Measurements from ENCODE around the gene MEG3. TPM values are rescaled to one million over a fixed set of nuclear protein-coding genes. Genes with fewer than 3 reads are reported as not detected.

The MEG3 gene
- total RNA-seq, 5 donors from 2014 or later (not counting 1 experiment from before 2014, with no cell fraction given) = 2.3 to 3.4 (median 2.4) TPM; not detected in 2

DNA sequence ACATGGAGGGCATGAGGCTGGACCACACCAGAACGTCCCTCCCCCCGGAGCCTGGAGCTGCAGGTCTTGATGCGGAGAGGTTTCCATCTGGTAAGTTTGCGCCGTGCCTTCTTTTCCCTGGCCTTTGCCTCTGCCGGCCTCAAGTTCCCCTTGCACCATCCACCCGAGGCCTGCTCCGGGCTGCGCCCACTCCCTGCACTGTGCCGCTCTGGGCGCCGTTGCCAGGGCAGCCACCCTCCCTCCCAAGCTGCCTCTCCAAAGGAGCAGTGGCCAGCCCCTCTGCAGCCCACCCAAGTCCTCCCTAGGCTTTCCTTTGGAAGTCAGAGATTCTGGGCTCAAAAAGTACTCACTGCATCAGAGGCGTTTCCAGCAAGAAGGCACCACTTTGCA lies 46.2 kb upstream of the MEG3 start:
- no peaks in the 10 kb centered on the region for H3K4me1 Mint-ChIP-seq
- 88% methylated on average over 10 of the region's 13 CpGs for WGBS (ENCODE audit: insufficient coverage)

DNA sequence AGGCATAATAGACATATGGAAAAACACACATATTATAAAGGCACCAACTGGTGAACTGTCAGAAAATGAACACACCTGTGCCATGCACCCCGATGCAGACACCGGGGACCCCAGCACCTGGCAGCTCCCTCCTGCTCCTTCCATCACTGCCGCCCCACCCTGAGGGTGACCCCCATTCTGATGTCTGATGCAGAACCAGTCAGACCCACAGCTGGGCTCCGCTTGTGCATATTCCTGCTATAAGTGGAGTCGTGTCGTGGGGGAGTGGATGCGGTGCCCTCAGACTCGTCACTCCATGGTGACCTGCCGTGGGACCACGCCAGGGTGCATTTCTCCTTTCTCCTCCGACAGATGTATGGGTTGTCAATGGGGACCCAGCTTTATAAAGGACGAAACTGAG lies 45.7 kb upstream of the MEG3 start:
- no peaks in the 10 kb centered on the region for H3K4me1 ChIP-seq (ENCODE audit: control insufficient read depth in 1 of 2, extremely low read depth in 1 of 2, insufficient read depth in 2 of 2, low read length in 2 of 2)
- Mint-ChIP-seq H3K27me3 (peaks cover 4 to 5% of the 10 kb centered on the region in 2 donors), H3K36me3 (no peaks in the 10 kb centered on the region), H3K4me1 (no peaks in the 10 kb centered on the region), H3K9me3 (no peaks in the 10 kb centered on the region), H3K27ac (no peak overlapping the region), H3K4me3 (no peak overlapping the region)
- no peak overlapping the region for H3K4me3 ChIP-seq (ENCODE audit: control insufficient read depth in 1 of 2, extremely low read depth in 1 of 2, low read length in 1 of 2)
- no peak for ATAC-seq (replicated peaks in 1 of 4)
- H3K27me3 ChIP-seq (replicated peaks in 1 of 2; ENCODE audit: control insufficient read depth in 2 of 2, extremely low read depth in 1 of 2, insufficient read depth in 2 of 2, low read length in 1 of 2) = peaks cover 0 to 33% of the 10 kb centered on the region in 2 experiments
- no peak for DNase-seq
- 79% methylated on average over 5 of the region's 12 CpGs for WGBS (ENCODE audit: insufficient coverage)
- ChIA-PET POLR2A (no interaction called here), CTCF (no interaction called here)
- H3K27ac ChIP-seq (ENCODE audit: low read length) = no peak overlapping the region
- H3K9me3 ChIP-seq = no peaks in the 10 kb centered on the region
- H3K36me3 ChIP-seq (ENCODE audit: control insufficient read depth in 2 of 2, extremely low read depth in 1 of 2, insufficient read depth in 1 of 2, low read length in 1 of 2) = no peaks in the 10 kb centered on the region

More for the DNA sequence above, 46.2 kb upstream of the MEG3 start:
- peaks cover 3% of the 10 kb centered on the region in 2 donors for H3K27me3 Mint-ChIP-seq
- no peak overlapping the region for H3K27ac Mint-ChIP-seq
- no peaks in the 10 kb centered on the region for H3K9me3 Mint-ChIP-seq
- Histone ChIP-seq H3K36me3 (ENCODE audit: control insufficient read depth in 2 of 2, extremely low read depth in 1 of 2, insufficient read depth in 1 of 2, low read length in 1 of 2) (no peaks in the 10 kb centered on the region), H3K9me3 (no peaks in the 10 kb centered on the region), H3K27me3 (replicated peaks in 1 of 2; ENCODE audit: control insufficient read depth in 2 of 2, extremely low read depth in 1 of 2, insufficient read depth in 2 of 2, low read length in 1 of 2) (peaks cover 0 to 33% of the 10 kb centered on the region in 2 experiments), H3K4me1 (ENCODE audit: control insufficient read depth in 1 of 2, extremely low read depth in 1 of 2, insufficient read depth in 2 of 2, low read length in 2 of 2) (no peaks in the 10 kb centered on the region), H3K4me3 (ENCODE audit: control insufficient read depth in 1 of 2, extremely low read depth in 1 of 2, low read length in 1 of 2) (no peak overlapping the region), H3K27ac (ENCODE audit: low read length) (no peak overlapping the region)
- peak in 1 of 35 experiments; percentile 22 for DNase-seq
- ChIA-PET CTCF (no interaction called here), POLR2A (no interaction called here)
- no peaks in the 10 kb centered on the region for H3K36me3 Mint-ChIP-seq
- no peak for ATAC-seq (replicated peaks in 1 of 4)
- no peak overlapping the region for H3K4me3 Mint-ChIP-seq

DNA sequence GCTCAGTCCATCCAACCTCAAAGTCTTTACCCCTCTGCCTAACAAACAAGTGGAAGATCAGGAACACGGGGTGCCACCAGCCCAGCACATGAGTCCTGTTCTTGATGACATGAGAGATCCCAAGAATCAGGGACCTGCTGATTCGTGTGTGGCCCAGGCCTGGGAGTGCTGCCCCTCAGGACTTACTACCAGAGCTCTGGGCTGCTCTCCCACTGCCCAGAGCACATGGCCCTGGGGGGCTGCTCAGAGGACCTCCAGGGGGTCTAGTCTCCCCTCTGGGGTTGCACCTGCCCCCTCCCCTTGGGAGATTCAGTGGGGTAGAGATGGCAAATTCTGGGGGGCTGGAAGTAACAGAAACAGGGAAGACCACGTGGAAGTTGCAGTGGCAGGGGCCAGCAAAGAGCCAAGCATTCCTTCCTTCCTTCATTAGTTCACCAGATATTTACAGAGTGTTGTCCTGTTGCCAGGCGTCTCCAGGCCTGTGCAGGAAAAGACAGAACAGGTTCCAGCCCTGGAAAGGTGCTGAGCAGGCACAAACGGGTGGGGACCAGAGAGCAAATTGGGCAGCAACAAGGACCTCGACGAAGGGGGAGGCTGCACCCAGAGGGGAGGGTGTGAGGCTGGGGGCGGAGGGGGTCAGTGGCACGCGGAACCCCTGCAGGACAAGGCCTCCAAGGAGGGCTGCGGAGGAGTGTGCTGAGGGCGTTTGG lies 45.1 kb upstream of the MEG3 start:
- H3K27me3 Mint-ChIP-seq = peaks cover 5 to 8% of the 10 kb centered on the region in 2 donors
- 88% methylated on average over 6 of the region's 12 CpGs for WGBS (ENCODE audit: insufficient coverage)
- H3K36me3 Mint-ChIP-seq = no peaks in the 10 kb centered on the region
- Histone ChIP-seq H3K4me3 (ENCODE audit: control insufficient read depth in 1 of 2, extremely low read depth in 1 of 2, low read length in 1 of 2) (no peak overlapping the region), H3K27ac (ENCODE audit: low read length) (no peak overlapping the region), H3K4me1 (ENCODE audit: control insufficient read depth in 1 of 2, extremely low read depth in 1 of 2, insufficient read depth in 2 of 2, low read length in 2 of 2) (no peaks in the 10 kb centered on the region), H3K36me3 (ENCODE audit: control insufficient read depth in 2 of 2, extremely low read depth in 1 of 2, insufficient read depth in 1 of 2, low read length in 1 of 2) (no peaks in the 10 kb centered on the region), H3K9me3 (no peaks in the 10 kb centered on the region), H3K27me3 (replicated peaks in 1 of 2; ENCODE audit: control insufficient read depth in 2 of 2, extremely low read depth in 1 of 2, insufficient read depth in 2 of 2, low read length in 1 of 2) (peaks cover 0 to 33% of the 10 kb centered on the region in 2 experiments)
- POLR2A ChIA-PET = no interaction called here
- no peak overlapping the region for H3K4me3 Mint-ChIP-seq
- CTCF ChIA-PET = no interaction called here
- no peak overlapping the region for H3K27ac Mint-ChIP-seq
- no peaks in the 10 kb centered on the region for H3K9me3 Mint-ChIP-seq
- H3K4me1 Mint-ChIP-seq = no peaks in the 10 kb centered on the region
- DNase-seq (peak in 1 of 35 experiments; percentile 5), ATAC-seq (replicated peaks in 1 of 4) (no peak)

DNA sequence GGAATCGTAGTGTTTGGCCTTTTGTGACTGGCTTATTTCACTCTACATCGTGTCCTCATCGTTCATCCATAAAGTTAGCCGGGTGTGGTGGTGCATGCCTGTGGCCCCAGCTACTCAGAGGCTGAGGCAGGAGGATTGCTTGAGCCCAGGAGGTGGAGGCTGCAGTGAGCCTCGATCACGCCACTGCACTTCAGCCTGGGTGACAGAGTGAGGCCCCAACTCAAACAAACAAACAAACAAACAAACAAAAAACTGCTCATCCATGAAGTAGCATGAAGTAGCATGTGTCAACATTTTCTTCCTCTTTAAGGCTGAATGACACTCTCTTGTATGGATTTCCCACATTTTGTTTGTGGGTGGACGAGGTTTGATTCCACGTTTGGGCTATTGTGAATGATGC lies 44.0 kb upstream of the MEG3 start:
- no peaks in the 10 kb centered on the region for H3K36me3 Mint-ChIP-seq
- Histone ChIP-seq H3K4me3 (ENCODE audit: control insufficient read depth in 1 of 2, extremely low read depth in 1 of 2, low read length in 1 of 2) (no peak overlapping the region), H3K9me3 (no peaks in the 10 kb centered on the region), H3K36me3 (ENCODE audit: control insufficient read depth in 2 of 2, extremely low read depth in 1 of 2, insufficient read depth in 1 of 2, low read length in 1 of 2) (no peaks in the 10 kb centered on the region), H3K4me1 (ENCODE audit: control insufficient read depth in 1 of 2, extremely low read depth in 1 of 2, insufficient read depth in 2 of 2, low read length in 2 of 2) (no peaks in the 10 kb centered on the region), H3K27me3 (replicated peaks in 1 of 2; ENCODE audit: control insufficient read depth in 2 of 2, extremely low read depth in 1 of 2, insufficient read depth in 2 of 2, low read length in 1 of 2) (peaks cover 0 to 28% of the 10 kb centered on the region in 2 experiments), H3K27ac (ENCODE audit: low read length) (no peak overlapping the region)
- no peak overlapping the region for H3K4me3 Mint-ChIP-seq
- no peak overlapping the region for H3K27ac Mint-ChIP-seq
- no peaks in the 10 kb centered on the region for H3K9me3 Mint-ChIP-seq
- ChIA-PET CTCF (no interaction called here), POLR2A (no interaction called here)
- peaks cover 4 to 8% of the 10 kb centered on the region in 2 donors for H3K27me3 Mint-ChIP-seq
- ATAC-seq (replicated peaks in 1 of 4) = no peak
- H3K4me1 Mint-ChIP-seq = no peaks in the 10 kb centered on the region
- 78% methylated on average over 6 of the region's 8 CpGs for WGBS (ENCODE audit: insufficient coverage)
- no peak for DNase-seq

DNA sequence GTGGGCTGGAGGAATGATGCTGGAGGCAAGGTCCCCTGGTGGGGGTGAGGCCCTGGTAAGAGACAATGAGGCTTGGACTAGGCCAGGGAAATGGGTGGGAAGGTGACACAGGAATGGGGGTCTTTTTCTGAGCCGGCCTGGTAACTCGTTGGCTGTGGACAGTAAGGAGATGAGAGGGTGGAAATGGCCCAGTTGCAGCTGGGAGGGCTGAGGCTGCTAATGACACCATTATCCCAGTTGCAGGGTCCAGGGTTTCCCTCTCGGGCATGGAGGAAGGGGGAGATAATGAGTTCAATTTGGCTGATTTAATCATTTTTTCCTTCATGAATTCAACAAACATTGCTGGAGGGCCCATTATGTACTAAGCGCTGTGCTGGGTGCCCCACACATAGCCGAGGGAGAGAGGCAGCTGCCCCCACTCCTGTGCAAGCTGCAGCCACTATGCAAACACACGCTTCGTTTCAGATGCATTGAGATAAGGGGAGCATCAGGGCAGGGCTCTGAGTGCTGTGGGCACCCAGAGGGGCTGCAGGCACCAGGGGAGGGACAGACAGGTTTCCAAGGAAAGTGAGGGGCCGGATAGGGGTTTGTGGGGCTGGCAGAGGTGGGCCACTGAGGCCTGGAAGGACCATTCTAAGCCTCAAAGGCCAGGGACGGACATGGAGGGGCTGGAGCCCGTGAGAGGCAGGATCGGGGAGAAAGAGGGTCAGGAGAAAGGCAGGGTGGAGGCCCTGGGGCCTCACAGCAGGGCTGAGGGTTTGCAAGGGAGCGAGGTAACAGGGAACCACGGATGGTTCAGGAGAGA lies 43.2 kb upstream of the MEG3 start:
- H3K4me3 ChIP-seq (ENCODE audit: control insufficient read depth in 1 of 2, extremely low read depth in 1 of 2, low read length in 1 of 2) = no peak overlapping the region
- Mint-ChIP-seq H3K4me3 (no peak overlapping the region), H3K27me3 (peaks cover 4 to 8% of the 10 kb centered on the region in 2 donors), H3K27ac (no peak overlapping the region), H3K9me3 (no peaks in the 10 kb centered on the region), H3K4me1 (no peaks in the 10 kb centered on the region), H3K36me3 (no peaks in the 10 kb centered on the region)
- H3K27ac ChIP-seq (ENCODE audit: low read length) = no peak overlapping the region
- H3K27me3 ChIP-seq (replicated peaks in 1 of 2; ENCODE audit: control insufficient read depth in 2 of 2, extremely low read depth in 1 of 2, insufficient read depth in 2 of 2, low read length in 1 of 2) = peaks cover 0 to 28% of the 10 kb centered on the region in 2 experiments
- 72% methylated on average over 12 of the region's 13 CpGs for WGBS (ENCODE audit: insufficient coverage)
- H3K4me1 ChIP-seq (ENCODE audit: control insufficient read depth in 1 of 2, extremely low read depth in 1 of 2, insufficient read depth in 2 of 2, low read length in 2 of 2) = no peaks in the 10 kb centered on the region
- ATAC-seq (replicated peaks in 1 of 4) (no peak), DNase-seq (no peak)
- no peaks in the 10 kb centered on the region for H3K36me3 ChIP-seq (ENCODE audit: control insufficient read depth in 2 of 2, extremely low read depth in 1 of 2, insufficient read depth in 1 of 2, low read length in 1 of 2)
- ChIA-PET POLR2A (no interaction called here), CTCF (no interaction called here)
- H3K9me3 ChIP-seq = no peaks in the 10 kb centered on the region

DNA sequence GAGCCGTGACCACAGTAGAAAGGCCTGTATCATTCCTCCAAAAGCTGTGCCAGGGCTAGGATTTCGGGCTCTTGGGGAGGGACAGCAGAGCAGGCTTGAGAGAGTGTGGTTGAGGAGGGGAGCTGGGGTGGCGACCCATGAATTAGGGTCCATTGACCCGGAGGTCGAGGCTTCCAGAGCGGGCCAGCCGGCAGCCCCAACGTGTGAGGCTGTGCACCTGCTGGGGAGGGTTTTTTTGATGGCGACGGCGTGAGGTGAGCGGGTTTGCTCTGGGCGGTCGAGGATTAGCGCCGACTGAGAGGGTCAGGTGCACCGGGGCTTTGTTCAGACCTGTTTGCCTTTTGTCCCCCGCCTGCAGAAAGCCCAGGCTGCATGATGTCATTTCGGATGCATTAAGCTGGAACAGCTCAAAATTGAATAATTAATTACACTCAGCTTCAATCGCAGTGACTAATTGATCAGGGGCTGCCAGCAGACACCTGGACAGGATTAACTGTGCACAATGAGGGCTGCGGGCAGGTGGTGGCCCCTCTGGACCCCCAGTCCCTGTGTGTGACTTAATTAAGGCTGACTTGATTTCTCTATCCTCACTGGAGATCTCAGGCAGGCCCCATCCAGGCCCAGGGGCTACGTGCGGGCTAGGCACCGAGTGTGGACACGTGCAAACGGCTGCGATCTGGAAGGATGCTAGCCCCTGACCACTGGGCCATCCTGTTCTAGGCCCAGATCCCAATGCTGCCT lies 42.1 kb upstream of the MEG3 start:
- peaks cover 11 to 14% of the 10 kb centered on the region in 2 donors for H3K27me3 Mint-ChIP-seq
- Histone ChIP-seq H3K27ac (ENCODE audit: low read length) (no peak overlapping the region), H3K27me3 (replicated peaks in 1 of 2; ENCODE audit: control insufficient read depth in 2 of 2, extremely low read depth in 1 of 2, insufficient read depth in 2 of 2, low read length in 1 of 2) (peaks cover 0 to 34% of the 10 kb centered on the region in 2 experiments), H3K36me3 (ENCODE audit: control insufficient read depth in 2 of 2, extremely low read depth in 1 of 2, insufficient read depth in 1 of 2, low read length in 1 of 2) (no peaks in the 10 kb centered on the region), H3K4me3 (ENCODE audit: control insufficient read depth in 1 of 2, extremely low read depth in 1 of 2, low read length in 1 of 2) (no peak overlapping the region), H3K4me1 (ENCODE audit: control insufficient read depth in 1 of 2, extremely low read depth in 1 of 2, insufficient read depth in 2 of 2, low read length in 2 of 2) (no peaks in the 10 kb centered on the region), H3K9me3 (no peaks in the 10 kb centered on the region)
- DNase-seq (no peak), ATAC-seq (replicated peaks in 1 of 4) (no peak)
- POLR2A ChIA-PET = no interaction called here
- H3K4me1 Mint-ChIP-seq = no peaks in the 10 kb centered on the region
- no peak overlapping the region for H3K4me3 Mint-ChIP-seq
- 82% methylated on average over 22 of the region's 27 CpGs for WGBS (ENCODE audit: insufficient coverage)
- H3K9me3 Mint-ChIP-seq = no peaks in the 10 kb centered on the region
- H3K36me3 Mint-ChIP-seq = no peaks in the 10 kb centered on the region
- CTCF ChIA-PET = no interaction called here
- H3K27ac Mint-ChIP-seq = no peak overlapping the region

All from T-cell (primary cell).